GM18498 (cell line): ENCODE data around the gene ADRA2C.

Experiments used
- ATAC-seq: cut with Tn5 transposase; IDR thresholded peaks from one replicate; pipeline ENCODE4 v1.9.1; 2021; ENCODE audit warnings: mild to moderate bottlenecking, moderate library complexity; ENCODE audit not compliant: unreplicated experiment

ADRA2C gene

DNA sequence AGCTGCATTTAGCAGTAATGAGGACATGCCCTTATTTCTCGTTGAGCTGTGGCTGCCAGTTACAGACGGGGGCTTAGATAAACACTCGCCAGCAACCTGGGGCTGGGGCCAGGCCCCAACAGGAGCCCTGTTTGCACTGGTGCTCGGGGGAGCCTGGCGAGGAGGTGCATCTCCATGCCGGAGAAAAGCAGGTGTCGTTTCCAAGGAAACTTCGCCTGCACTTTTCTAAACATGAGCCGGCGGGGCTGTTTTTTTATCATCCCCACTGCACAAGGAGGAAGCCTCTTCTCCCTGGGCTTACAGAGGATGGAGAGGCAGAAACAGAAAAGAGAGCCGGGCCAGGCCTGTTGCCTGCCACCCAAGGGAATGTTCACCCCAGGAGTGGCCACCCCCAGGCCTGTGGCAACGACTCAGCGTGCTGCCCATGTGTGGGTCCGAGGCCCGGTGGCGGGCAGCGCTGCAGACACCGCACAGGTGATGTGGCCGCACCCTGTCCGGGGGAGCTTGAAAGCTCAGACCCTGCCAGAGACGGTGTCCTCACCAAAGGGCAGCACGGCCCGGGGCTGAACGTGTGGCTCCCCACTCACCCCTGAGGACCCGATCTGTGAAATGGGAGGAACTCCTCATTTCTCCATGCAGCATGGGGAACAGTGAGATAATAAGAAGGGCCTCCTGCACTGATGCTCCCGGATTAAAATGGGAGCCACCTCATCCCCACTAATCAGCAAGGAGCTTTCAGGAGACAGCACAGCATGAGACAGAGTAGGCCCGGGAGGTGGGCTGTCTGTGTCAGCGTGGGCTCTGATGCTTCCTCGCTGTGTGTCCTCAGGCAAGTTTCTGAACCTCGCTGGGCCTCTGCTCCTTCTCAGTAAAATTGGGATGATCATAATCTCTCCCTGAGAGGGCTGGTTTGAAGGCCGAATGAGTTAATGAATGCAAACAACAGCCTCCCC lies 33.8 kb upstream of the ADRA2C start:
- ATAC-seq, result no peak

GRCh38 chr4:3733195-3733594 lies 33.0 kb upstream of the ADRA2C start:
- no peak for ATAC-seq

DNA sequence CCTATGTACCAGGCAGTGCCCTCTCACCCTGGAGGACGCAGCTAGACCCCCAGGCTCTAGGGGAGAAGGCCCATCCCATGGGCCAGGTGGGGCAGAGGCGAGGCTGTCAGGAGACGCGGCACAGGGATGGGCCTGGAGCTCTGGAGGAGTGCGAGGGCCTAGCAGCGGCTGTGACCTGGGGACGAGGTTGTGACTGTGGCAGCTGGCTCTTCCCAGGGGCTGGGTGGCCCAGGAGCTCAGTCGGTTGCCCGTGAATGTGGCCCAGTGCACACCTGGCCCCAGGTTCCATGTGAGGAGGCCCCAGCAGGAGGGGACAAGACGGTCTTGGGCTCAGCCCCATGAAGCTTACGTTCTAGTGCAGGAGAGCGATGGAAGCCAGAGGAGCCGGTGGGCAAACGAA lies 31.0 kb upstream of the ADRA2C start:
- ATAC-seq, result no peak

- ATAC-seq, result no peak
Observed at GRCh38 chr4:3736290-3736689, 29.9 kb upstream of the ADRA2C start.

DNA sequence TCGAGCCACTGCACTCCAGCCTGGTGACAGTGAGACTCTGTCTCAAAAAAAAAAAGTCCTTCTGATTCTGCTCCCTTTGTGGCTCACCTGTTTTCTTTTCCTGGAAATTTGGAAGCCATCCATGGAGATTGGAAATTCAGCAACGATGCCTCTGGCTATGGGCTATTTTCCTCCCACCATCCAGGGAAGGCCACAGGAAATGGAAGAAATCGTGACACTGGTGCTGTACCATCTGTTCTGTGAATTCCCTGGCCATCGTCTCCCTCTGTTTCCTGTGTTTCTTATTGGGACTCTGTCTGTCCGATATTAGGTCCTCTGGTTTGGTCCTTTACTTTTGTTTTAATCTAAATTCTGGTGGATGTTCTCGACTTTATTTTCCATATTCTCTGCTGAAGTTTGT lies 29.4 kb upstream of the ADRA2C start:
- no peak for ATAC-seq

GRCh38 chr4:3739577-3739976 lies 26.6 kb upstream of the ADRA2C start:
- no peak for ATAC-seq

DNA sequence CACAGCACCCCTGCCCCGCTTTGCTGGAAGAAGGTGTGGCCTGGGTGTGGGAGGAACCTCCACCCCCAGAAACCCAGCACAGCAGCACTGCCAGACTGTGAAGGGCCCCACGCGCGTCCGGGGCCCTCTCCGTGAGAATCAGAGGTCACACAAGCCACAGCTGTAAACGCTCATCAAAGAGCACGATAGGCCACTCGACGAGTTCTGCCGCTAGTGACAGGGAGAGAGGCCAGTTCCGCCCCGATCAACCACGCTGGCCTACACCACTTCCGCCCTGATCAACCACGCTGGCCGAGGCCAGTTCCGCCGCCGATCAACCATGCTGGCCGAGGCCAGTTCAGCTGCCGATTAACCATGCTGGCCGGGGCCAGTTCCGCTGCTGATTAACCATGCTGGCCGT lies 25.9 kb upstream of the ADRA2C start:
- ATAC-seq, result no peak

GRCh38 chr4:3741217-3742011 lies 24.8 kb upstream of the ADRA2C start:
- ATAC-seq, result no peak

- no peak for ATAC-seq
Observed at GRCh38 chr4:3742610-3743009, 23.6 kb upstream of the ADRA2C start.

DNA sequence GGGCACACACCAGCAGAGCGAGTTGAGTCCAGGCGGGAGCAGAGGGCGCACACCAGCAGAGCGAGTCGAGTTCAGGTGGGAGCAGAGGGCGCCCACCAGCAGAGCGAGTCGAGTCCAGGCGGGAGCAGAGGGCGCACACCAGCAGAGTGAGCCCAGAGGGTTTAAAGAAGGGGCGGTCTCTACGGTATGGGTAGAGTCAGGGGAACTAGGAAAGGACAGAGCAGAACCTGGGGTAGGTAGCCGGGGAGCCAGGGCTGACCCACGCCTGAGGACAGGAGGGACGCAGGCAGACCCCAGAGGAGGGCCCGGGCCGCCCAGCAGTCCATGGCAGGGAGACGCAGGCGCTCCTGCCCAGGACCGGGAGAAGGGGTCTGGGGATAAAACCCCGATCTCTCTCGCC lies 22.0 kb upstream of the ADRA2C start:
- no peak for ATAC-seq

GRCh38 chr4:3744901-3745300 lies 21.3 kb upstream of the ADRA2C start:
- ATAC-seq, result no peak

- no peak for ATAC-seq
Observed at GRCh38 chr4:3745886-3746656, 20.1 kb upstream of the ADRA2C start.

GRCh38 chr4:3746701-3747580 lies 19.2 kb upstream of the ADRA2C start:
- ATAC-seq, result no peak

- ATAC-seq, result no peak
Observed at GRCh38 chr4:3747581-3747904, 18.6 kb upstream of the ADRA2C start.

DNA sequence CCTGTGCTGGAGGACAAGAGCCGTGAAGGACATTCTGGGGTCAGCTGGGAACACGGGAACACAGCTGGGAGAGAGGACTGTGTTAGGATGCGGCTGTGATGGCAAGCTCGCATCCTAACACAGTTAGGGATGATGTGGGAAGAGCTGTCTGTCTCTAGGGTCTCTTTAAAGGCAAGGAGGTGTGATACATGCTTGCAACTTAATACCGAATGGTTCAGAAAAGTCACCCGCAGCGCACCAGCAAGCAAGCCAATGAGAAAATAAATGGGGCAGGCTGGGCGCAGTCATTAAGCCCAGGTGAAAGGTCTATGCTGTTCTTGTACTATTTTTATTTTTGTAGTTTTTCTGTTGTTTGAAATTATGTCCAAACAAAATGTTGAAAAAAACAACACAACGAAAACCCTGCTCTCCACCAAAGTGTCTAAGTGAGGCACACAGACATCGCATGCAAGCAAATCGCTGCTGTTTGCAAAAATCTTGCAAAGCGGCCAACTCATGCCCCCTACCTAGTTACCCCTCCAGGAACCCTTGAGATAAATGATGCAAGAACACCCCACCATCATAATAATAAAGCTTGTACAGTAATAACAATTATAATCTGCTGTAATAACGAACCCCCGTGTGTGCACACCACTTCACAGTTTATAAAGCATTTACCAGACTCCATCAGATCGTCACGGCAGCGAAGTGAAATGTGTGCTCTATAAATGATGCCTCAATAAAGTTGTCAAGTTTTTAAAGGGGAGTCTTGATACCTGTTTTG lies 17.9 kb upstream of the ADRA2C start:
- ATAC-seq, result no peak

DNA sequence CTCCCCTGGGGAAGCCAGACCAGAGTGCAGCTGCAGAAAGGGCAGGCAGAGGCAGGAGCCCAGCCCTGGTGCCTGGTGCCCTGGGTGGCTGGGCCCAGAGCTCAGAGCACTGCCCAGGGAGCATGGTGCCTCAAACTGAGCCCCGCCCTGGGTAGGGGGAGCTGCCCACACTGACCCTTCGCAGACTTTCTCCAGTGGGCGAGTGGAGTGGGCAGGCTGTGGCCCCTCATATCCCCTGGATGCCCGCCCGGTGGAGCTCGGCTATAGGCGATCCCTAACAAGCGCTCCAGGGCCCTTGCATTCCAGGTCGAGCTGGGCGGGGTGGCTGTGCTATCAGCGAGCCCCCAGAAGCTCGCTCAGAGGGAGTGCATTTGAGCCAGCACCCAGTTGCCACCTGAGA lies 17.1 kb upstream of the ADRA2C start:
- no peak for ATAC-seq

GRCh38 chr4:3750334-3750733 lies 15.9 kb upstream of the ADRA2C start:
- no peak for ATAC-seq

GRCh38 chr4:3752022-3752421 lies 14.2 kb upstream of the ADRA2C start:
- ATAC-seq, result no peak

DNA sequence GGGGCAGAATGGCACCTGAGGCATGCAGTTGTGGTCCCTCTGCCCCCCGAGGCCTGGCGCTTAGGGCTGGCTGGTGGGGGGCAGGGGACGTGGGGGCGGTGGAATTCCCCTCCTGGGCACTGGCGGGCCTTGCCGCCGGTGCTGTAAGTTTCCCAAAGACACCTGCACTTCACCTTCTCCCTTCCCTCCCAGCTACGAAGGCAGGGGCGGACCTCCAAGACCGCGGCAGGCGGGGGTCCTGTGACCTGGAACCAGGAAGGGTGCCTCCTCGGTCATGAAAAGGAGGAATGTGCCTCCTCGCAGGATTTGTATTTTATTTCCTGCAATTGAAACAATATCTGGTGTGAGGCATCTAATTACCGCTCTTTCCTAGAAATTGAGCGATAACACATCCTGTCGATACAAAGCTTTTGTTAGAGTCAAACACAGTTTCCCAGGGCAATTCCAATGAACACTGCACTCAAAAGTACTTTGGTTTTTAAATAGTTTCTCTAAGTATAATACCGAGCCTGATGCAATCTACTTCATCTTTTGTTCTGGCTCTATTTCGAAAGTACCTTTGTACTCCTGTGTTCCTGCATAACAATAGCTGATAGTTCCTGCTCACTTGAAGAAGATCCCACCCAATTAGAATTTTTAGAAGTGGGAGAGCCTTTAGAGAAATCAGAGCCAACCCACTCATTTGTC lies 12.3 kb upstream of the ADRA2C start:
- no peak for ATAC-seq
